GM11168 (cell line): Measurements from ENCODE around the gene RAB1B.
"Not testable (repeated sequence)": the region's sequence is repeated elsewhere in the genome, so short reads cannot be mapped to it uniquely, and the experiment has no call there.

Experiments used
- in situ Hi-C: fragments of 300-500 bp; cut with MboI; formaldehyde crosslinking; loops from one replicate; pipeline ENCODE4 v1.12.0; 2022; ENCODE audit warnings: low sequenced_read_pairs; ENCODE audit not compliant: unreplicated experiment

Gene RAB1B

DNA sequence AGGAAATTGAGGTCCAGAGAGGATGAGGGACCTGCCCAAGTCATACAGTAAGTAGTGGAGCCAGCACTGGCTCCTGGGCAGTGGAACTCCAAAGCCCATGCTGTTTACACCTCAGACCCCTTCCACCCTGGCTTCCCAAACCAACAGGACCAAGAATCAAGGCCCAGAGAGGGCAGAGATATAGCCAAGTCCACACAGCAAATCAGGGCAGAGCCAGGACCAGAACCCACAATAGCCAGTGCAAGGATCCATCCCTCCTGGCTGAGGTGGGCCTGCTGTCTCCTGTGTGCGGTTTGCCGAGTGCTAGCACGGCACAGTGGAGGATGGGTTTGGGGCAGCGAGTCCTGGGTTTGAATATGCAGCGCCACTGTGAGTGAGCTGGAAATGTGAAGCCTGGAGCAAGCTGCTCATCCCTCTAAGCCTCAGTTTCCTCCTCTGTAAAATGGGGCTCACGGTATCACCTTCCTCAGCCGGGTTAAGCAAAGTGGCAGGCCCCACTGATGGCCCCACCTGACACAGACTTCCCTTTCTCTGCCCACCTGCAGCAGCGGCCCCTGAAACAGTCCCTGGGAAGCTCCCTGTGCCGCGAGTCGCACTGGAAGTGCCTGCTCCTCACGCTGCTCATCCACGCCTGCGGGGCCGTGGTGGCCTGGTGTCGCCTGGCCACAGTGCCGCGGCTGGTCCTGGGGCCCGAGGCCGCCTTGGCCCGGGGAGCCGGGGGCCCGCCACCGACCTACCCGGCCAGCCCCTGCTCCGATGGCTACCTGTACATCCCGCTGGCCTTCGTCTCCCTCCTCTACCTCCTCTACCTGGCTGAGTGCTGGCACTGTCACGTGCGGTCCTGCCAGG lies 25.6 kb downstream of the RAB1B start:
- in situ Hi-C loops, result no loop called here

DNA sequence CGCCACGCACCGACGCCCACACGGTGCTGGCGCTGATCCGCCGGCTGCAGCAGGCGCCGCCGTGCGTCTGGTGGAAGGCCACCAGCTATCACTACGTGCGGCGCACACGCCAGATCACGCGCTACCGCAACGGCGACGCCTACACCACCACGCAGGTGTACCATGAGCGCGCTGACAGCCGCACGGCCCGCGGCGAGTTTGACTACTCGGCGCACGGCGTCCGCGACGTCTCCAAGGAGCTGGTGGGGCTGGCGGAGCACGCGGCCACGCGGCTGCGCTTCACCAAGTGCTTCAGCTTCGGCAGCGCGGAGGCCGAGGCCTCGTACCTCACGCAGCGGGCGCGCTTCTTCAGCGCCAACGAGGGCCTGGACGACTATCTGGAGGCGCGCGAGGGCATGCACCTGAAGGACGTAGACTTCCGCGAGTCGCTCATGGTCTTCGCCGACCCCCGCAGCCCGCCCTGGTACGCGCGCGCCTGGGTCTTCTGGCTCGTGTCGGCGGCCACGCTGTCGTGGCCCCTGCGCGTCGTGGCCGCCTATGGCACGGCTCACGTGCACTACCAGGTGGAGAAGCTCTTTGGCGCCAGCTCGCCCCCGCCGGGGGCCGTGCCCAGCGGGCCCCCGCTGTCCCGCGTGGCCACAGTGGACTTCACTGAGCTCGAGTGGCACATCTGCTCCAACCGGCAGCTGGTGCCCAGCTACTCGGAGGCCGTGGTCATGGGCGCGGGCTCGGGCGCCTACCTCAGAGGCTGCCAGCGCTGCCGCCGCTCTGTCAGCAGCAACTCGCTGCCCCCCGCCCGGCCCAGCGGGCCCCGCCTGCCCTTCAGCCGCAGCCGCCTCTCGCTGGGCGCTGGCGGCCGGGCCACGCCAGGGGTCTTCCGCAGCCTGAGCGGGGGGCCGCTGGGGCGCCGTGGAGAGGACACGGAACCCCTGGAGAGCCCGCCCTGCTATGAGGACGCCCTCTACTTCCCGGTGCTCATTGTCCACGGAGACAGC lies 26.5 kb downstream of the RAB1B start:
- in situ Hi-C loops, result no loop called here

DNA sequence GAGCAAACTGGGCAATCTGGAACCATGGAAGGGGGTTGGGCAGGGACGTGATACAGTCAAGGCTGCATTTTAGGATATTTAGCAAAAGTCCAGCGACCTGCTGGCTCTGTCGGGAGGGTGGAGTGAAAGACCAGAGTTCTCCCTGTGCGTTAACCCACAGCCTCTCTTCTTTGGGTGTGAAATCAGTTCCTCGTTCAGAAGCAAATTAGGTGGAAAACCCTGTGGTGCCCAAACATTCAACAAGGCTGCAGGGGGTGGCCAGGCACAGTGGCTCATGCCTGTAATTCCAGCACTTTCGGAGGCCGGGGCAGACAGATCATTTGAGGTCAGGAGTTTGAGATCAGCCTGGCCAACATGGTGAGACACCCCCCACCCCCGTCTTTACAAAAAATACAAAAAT lies 29.2 kb downstream of the RAB1B start:
- in situ Hi-C loops, result no loop called here

DNA sequence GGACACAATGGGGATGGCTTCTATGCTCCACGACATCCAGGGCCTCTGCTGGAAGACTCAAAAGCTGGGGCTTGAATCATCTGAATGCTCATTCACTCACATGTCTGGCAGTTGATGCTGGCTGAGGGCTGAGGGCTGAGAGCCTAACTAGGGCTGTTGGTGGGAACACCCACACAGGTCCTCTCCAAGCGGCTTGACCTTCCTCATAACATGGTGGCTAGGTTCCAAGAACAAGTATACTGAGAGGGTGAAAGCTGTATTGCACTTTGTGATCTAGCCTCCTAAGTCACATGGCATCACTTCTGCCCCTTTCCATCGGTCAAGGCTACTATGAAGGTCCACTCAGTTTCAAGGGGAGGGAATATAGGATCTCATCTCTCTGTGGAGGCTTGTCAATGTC lies 30.7 kb downstream of the RAB1B start:
- in situ Hi-C loops, result no loop called here

DNA sequence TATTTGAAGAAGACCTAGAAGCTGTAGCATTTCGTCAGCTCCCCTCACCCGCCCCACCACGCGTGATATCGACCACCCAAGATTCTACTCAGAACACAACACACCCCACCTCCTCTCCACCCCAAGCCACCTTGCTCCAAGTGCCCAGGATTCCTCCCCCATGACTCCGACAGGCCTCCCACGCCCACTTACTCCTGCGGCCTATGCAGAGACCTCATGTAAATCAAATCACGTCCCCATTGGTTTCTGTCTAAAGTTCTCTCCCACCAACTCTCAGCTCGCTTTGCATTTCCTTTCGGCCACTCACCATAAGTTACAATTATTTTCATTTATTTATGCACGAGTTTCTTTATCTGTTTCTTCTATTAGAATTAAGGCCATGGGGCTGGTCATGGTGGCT lies 34.2 kb downstream of the RAB1B start:
- in situ Hi-C loops, result no loop called here

DNA sequence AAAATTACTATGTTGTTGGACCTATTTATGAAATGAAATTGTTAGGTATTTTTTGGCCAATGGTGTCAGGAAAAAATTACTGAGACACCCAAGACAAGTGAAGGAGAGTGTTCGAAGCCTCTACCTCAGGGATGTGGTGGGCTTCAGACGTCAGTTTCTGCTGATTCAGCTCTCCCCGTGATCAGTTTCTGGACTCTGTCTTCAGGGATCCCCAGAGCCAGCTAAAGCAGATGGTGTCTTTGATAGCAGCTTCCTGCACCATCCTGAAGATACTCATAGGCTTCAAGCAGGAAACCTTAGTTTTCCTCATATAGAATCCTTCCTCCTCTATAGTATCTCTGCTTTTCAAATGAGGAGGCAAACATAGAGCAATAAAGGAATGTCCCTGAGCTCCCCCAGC lies 41.0 kb downstream of the RAB1B start:
- in situ Hi-C loops, result no loop called here

DNA sequence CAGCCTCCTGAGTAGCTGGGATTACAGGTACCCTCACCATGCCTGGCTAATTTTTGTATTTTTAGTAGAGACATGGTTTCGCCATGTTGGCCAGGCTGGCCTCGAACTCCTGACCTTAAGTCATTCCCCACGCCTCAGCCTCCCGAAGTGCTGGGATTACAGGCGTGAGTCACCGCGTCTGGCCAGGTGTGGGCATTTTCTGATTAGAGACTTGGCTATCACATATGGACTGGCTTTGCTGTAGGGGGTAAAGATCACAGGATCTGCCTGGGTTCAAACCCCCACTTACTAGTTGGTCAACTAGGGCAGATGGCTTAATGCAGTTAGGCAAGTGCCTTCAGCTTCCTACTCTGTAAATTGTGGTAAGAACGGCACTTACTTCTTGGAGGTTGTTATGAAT lies 41.9 kb downstream of the RAB1B start:
- in situ Hi-C loops, result no loop called here

DNA sequence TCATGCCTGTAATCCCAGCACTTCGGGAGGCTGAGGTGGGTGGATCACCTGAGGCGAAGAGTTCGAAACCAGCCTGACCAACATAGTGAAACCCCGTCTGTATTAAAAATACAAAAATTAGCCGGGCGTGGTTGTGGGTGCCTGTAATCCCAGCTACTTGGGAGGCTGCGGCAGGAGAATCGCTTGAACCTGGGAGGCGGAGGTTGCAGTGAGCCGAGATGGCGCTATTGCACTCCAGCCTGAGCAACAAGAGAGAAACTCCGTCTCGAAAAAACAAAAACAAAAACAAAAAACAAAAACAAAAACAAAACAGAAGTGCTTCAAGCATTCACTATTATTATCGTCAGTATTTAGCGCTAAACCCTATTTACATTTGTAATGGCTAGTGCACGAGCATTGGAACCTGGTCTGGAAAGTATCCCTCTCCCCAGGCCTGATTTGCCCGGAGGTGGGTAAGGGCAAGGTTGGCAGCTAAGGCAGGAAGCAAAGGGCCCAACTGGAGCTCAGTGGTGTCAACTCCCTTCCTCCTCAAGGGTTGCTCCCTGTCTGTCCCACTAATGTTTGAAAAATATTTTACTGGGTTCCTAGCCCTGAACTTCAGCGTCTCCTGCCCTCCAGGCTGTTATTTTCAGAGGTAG lies 42.5 kb downstream of the RAB1B start:
- in situ Hi-C loops, result not testable (repeated sequence)

DNA sequence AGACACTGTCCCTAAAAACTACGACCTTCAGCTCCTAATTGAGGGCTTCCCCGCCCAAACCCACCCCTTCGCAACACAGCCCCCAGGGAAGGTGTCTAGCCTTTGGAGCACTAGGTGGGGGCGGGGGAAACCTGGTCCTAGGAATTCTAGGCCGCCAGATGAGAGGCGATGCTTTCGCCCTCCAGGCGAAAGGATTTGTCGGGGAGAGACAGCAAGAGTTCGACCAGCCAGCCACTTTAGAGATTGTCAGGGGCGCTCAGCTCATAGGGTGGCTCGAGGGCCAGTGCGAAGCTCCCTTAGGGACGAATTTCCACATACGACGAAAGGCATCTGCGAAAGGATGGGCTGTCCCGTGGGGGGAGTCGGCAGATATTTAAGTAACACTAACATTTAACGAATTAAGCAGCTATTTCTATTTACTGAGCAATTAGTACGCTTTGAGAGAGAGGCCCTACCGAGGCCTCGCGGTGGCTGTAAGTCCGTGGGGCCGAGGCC lies 43.1 kb downstream of the RAB1B start:
- in situ Hi-C loops, result no loop called here

DNA sequence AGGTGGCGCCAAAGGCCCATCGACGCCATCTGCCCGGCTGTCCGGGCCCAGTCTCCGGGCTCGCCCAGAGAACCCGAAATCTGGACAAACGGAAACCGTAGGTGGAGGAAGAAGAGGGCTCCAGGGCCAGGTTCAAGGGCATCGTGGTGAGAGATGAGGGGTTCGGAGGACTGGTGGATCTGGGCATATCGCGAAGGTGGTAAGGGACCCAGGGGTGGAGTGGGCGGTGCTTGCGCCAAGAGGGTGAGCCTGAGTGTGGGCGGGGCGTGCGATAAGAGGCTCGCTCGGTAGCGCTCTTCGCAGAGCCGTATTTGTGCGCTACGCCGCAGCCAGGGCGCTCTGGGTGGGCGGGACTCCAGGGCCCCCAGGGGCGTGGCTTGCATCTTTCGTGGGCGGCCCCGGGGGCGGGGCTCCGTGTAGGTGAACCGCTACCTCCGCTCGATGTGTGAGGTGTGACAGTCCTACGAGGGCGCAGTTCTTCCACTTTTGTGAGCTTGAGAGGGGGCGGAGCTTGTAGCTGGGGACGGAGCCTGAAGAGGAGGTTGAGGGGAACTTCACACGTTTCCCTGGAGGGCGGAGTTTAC lies 43.6 kb downstream of the RAB1B start:
- in situ Hi-C loops, result no loop called here

DNA sequence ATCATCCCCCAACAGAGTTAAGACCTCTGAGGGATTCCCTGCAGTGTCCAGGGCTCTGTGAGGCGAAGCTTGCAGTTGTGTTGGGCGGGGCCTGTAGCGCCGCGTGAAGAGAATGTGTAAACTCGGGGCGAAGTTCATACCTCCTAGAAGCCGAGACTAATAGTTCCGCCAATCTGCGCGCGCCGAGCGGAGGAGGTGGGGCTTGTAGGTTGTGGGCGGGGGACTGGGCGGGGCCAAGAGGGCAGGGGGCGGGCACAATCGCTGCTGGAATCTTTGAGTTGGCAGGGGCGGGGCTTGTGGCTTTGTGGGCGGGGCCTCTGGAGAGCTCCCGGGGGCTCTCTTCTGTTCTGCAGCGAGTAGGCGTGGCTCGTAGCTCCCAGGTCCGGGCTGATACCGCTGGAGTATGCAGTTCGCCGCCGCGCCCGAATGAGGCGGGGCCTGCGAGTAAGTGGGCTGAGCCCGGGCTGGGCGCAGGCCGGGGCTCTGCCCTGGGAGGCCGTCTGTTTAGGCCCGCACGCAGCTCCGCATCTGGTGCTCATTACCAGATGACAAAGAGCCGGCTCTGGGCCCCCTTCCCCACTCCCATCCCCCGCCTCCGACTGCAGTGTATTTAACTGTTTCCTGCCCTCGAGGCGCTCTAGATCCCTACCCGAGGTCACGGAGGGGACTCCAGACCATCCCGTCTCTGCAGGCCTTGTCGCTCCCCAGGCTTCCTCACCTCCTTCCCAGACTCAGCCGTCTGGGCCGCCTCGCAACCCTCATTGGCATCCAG lies 44.3 kb downstream of the RAB1B start:
- in situ Hi-C loops, result no loop called here

DNA sequence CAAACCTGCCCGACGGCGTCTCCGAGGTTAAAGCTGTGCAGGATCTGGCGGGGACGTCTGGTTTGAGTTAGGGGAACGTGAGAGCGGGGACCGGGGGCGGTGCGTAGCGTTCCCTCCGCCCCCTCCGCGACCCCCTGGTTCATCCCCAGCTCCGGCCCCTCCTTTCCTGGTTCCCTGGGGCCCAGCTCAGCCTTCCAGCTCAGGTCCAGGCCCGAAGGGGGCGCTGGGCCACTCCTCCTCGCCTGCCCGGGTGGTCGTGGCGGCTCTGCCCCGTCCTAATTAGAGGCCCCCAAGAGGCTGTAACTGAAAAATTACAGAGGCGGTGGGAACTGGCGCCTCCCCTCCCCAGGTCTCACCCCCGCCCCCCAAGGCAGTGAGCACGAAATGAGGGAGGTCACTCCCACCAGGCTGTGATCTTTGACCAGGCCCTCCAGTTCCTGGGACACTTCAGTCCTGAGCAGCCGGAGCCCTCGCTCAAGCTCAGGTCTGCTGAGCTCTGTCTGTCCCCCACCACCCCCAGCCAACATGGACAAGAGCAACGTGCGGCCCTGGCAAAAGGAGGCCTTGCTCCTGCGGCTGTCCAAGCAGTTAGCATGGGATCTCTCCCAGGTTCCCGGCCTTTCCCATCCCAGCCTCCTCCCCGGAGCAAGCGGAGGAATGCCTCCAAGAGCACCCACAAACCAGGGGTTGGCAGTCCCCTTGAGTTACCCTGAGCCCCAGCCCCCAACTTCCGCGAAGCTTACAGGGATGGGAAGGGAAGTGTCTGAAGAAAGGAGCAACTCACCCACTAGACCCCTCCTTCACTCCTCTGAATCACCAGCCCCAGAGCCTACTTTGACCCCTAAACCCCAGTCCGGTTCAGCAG lies 45.1 kb downstream of the RAB1B start:
- in situ Hi-C loops, result no loop called here

DNA sequence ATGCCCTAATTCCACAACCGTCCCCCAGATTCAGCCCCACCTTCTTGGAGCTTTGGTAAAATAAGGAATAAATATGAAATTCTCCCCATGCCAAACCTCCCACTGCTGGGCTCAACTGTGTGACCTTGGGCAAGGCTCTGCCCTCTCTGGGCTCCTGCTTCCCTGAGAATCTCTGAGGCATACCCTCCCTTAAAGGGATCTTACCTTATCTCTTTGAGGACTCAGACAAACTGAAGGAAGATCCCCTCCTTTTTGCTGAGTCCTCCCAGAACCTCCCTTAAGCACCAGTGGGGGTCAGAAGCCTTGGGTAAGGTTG lies 45.7 kb downstream of the RAB1B start:
- in situ Hi-C loops, result no loop called here

DNA sequence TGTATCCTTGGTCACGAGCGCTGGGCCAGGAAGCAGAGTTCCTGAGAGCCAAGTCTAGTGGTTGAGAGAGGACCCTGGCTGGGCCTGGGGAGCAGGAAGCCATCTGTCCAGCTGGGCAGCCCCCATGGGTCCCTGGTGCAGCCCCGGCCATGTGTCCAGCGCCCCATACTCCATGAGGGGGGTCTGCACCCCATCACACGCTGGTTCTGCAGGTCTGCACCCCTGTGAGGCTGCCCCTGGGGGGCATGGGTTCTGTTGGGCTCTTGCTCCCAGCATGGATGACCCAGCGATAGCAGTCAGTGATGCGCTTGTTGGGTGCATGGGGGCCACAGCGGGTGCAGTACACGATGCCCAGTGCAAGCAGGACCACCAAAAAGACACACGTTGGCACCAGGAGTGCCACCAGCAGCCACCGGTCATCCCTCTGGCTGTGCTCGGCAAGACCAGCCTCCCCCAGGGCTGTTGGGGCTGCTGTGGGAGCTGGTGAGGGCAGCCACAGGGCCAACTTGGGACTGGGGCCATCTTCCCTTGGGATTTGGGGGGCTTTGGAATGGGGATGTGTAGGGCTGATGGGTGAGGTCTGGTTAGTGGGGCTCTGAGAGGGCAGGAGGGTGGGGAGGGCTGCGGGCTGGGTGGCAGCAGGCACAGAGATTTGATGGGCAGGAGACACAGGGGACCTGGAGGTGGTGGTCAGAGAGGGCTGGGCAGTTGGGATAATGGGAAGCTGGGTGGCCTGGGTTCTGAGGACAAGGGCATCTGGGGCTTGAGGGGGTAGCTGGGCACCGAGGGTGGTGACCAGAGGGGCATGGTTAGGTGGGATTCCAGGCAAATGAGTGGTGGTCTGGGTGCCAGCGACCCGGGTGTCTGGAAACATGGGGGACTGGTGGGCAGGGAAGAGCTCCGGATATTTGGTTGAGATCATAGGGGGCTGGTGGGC lies 46.4 kb downstream of the RAB1B start:
- in situ Hi-C loops, result no loop called here

DNA sequence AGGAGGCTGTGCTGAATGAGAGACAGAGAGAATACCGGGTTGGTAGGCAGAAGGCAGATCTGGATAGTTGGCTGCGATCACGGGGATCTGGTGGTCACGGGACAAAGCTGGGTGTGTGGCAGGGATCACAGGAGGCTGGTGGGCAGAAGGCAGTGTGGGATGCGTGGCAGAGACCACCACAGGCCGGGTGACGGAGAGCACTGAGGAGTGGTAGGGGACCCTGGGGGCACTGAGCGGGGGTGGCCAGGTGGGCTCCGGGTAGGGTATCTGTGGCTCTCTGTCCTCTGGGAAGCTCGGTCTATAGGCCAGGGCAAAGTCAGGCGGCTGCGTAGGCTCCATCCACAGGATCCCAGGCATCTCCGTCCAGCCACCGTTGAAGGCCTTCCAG lies 47.1 kb downstream of the RAB1B start:
- in situ Hi-C loops, result no loop called here

DNA sequence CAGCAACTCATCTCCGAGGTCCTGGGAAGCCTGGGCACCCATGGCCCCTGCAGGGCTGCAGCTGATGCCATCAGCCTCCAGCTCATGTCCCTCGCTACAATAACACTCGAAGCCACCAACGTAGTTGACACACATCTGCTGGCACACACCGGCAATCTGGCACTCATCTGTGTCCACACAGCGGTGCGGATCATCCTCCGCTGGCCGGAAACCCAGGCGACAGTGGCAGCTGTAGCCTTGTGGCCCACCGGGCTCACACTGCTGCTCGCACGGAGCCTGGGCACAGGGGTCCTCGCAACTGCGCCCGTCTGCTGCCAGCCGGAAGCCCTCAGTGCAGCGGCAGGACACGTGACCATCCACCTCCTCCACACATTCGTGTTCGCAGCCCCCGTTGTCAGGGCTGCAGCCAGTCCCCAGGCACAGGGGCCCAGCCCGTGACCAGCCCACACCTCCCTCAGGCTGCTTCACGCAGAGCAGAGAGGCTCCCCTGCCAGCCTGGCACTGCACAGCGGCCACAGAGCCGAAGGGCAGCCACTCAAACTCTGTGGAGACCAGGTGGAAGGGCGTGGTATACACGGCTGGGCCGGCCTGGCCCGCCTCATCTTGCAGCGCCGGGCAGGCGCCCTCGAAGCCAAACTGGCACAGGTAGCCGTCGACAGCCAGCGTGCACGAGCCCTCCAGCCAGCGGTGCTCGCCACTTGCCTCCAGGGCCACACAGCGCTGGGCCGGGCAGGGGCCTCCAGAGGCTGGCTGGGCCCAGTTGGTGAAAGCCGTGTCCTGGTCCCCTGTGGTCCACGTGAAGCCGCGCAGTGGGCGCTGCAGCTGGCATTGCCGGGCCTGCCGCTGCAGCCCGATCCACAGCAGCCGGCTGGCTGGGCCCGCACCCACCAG lies 47.7 kb downstream of the RAB1B start:
- in situ Hi-C loops, result no loop called here

DNA sequence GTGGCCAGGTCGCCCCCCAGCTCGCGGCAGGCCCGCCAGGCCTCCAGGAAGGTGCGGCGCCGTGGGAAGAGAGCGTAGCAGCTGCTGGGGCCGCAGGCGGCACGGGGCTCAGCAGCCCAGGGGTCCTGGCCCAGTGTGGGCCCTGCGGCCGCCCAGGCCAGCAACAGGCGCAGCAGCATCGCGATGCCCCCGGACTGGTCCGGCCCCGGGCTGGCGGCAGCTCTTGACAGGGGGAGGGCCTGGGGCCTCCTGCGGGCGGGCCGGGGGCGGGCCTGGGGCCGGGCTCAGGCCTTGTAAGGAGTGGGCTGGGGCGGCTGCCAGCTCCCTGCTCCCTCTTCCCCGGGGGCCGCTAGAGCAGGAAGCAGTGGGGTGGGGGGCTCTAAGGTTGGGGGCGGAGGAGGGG lies 48.4 kb downstream of the RAB1B start, which contains the start of gene CD248:
Gene CD248 (minus strand): TSS at position 196 of the 403 bp plus-strand sequence. CDS start 17 bp downstream, at position 179.
- in situ Hi-C loops, result no loop called here
